Measurements from ENCODE around the gene PTH2.
"Not testable (repeated sequence)": the region's sequence is repeated elsewhere in the genome, so short reads cannot be mapped to it uniquely, and the experiment has no call there.

PTH2 gene

DNA sequence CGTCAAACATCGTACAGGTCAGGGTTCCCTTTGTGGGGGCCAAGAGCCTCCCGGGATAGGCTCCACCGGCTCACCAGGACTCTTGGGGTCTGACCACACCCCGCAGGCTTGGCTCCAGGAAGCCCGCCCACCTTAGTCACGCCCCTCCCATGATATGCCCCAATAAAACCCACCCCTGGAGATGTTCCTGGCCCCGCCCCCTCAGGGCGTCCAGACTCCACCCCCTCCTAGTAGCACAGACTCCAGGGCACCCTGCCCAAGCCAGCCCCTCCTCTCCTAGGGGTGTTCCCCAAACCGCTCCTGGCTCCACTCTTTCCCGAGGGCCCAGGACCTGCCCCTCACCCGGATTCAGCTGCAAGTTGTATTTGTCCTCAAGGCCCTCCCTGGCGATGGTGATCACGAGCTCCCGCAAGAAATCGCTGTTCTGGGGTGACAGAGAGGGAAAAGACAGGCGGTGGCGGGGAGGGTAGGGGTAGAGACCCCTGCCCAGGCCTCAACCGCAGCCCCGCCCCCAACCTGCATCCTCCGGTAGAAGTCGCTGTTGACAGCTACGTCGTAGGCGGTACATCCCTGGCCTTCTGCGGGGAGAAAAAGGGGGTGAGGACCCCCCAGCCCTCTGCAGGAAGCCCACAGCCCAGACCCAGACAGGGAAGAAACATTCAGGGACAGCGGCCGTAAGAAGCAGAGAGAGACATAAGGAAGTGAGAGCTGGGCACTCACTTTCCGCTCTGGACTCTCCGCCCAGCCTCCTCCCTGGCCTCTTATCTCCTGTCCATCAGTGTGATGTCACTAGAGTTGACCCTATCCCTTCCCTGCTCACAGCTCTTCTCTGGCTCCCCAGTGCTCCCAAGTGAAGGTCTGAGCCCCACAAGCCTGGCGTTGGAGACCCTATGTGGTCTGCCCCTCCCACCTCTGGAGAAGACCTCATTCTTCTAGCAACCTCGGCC is 24.5 kb upstream of the PTH2 start:
- DNase-seq, result no peak

DNA sequence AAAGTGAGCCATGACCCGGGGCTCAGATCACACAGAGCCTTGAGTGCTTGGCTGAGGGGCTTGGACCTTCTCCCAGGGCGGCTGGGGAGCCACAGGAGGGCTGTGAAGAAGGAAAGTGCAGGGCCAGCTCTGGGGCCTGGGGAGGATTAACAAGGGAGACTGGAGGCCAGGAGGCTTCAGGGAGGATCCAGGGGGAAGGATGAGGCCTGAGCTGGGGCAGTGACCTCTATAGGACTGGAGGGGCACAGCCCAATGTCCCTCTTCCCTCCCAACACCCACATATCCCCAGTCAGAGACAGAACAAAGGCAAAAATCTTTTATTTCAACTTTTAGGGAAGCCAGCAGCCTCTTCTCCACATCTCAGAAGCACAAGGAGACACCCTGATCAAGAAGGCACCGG is 22.8 kb upstream of the PTH2 start:
- DNase-seq, result no peak

DNA sequence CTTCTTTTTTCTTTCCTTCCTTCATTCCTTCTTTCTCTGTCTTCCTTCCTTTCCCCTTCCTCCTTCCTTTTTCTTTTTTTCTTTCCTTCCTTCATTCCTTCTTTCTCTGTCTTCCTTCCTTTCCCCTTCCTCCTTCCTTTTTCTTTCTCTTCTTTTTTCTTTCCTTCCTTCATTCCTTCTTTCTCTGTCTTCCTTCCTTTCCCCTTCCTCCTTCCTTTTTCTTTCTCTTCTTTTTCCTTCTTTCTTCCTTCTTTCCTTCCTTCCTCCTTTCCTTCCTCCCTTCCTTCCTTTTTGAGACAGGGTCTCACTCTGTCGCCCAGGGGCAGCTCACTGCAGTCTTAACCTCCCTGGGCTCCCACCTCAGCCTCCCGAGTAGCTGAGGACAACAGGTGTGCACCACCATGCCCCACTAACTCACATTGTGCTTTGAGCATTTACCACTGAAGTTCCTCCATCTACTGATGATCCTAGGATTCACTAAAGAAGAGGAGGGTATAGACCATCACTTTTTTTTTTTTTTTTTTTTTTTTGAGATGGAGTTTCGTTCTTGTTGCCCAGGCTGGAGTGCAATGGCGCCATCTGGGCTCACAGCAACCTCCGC is 21.0 kb upstream of the PTH2 start:
- DNase-seq, result not testable (repeated sequence)

DNA sequence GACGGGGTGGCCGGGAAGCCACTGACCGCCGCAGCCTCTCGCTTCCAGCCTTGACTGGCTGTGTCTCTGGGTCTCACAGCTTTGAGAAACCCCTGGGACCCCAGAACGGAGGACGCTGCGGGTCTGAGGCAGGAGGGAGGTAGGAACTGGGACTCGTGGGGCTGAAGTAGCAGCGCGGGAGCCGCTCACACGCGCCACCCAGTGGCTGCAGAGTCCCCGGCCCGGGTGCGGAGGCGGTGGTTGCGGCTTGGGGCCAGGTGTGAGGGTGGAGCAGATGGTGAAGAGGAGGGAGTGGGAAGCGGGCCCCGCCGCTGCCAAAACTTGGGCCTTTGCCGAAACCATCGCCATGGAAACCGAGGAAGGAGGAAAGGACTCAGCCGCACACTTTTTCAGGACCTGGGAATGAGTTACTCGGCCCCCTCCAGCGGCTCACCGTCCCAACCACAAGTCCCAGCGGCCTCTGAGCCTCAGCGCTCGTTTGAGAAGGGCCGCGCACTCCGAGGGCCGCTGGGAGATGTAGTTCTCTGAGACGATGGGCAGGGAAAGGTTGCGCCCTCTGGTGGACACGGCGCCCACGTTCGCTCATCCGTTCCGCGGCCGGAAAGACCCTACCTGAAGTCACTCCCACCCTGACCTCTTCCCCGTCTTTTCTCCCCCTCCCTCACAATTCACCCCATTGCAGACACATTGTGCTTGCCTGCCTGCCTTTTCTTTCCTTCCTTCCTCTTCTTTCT is 20.3 kb upstream of the PTH2 start:
- peak; percentile 82 to 89 (median 88) for DNase-seq

DNA sequence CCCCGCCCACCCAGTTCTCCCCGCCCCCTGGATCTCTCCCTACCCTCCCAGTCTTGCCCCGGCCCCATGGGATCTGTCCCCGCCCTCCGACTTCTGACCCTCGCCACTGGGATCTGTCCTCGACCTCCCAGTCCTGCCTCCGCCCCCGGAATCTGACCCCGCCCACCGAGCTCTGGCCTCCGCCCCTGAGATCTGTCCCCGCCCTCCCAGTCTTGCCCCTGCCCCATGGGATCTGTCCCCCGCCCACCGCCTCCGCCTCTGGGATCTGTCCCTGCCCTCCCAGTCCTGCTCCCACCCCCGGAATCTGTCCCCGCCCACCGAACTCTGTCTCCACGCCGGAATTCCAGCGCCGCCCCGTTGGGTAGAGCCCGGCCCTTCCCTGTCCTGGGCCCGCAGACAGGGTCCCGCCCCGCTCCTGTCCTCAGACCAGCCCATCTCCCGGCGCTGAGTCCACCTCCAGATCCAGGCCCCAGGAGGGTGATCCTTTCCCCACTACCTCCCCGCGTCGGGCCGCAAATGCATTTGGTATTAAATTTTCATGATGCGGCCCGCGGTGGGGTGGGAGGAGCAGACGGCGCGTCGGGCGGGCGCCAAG is 19.6 kb upstream of the PTH2 start:
- peak in 2 of 4 experiments; percentile 25 to 39 for DNase-seq

DNA sequence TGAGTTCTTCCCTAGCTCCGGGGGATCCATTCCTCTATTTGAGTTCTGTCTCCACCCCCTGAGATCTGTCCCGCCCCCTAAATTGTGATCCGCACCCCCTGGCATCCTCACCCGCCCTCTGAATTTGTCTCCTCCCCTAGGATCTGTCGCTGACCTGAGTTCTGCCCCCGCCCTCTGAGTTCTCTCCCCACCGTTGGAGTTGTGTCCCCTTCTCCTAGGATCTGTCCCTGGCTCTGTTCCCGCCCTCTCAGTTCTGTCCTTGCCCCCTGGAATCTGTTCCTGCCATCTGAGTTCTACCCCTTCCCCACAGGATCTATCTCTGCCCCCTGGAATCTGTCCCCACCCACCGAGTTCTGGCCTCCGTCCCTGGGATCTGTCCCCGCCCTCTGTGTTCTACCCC is 19.1 kb upstream of the PTH2 start:
- no peak for DNase-seq

DNA sequence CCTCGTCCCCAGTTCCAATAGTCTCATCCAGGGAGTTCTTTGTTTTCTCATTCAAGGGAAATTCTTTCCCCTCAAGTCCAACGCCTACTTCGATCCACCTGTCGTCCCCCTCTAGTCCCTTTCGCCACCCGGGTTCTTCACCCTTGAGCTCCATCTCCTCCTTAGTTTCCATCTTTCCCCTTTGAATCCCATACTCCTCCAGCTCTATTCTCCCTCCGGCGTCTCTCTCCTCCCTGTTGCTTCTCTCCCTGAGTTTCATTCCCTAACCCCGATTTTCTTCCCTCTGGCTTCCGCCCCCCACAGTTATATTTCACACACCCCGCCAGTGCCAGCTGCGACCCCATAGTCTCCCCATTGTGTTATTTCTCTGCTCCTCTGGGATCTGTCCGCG is 18.7 kb upstream of the PTH2 start:
- no peak for DNase-seq

DNA sequence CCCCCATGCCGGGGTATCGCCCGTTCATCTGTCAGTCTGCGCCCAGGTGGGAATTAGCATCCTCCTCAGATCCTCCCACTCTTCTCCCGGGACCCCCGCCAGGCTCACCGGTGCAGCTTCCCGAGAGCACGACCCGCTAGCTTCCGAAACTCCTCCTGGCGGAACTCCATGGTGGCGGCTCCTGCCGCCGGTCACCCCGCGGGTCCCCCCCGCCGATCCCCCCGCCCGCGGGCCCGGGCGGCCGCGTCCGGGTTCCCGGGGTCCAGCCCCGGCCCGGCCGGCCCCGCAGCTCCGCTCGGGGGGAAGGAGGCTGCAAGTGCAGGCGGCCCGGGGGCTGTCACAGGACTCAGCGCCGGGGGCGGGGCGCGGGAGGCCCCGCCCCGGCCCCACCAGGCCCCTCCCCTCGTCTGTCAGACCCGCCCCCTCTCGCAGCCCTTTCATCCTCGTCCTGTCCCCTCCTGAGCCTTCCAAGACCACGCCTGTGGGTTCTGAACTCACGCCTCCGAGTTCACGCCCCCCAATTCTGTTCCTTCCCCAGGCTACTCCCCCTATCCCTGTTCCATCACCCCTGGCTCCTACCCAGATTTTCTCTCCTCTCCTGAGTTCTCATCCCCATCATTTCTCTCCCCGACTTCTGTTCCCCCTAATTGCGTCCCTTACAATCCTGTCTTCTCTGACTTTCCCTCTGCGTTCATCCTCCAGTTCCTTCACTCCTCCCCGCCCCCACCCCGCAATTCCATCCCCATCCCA is 18.1 kb upstream of the PTH2 start, which contains the start of gene SLC17A7:
SLC17A7 (minus strand) TSS at position 318 of the 750 bp plus-strand sequence; CDS start at position 170, 148 bp downstream.
- peak in 2 of 4 experiments; percentile 11 to 27 for DNase-seq

DNA sequence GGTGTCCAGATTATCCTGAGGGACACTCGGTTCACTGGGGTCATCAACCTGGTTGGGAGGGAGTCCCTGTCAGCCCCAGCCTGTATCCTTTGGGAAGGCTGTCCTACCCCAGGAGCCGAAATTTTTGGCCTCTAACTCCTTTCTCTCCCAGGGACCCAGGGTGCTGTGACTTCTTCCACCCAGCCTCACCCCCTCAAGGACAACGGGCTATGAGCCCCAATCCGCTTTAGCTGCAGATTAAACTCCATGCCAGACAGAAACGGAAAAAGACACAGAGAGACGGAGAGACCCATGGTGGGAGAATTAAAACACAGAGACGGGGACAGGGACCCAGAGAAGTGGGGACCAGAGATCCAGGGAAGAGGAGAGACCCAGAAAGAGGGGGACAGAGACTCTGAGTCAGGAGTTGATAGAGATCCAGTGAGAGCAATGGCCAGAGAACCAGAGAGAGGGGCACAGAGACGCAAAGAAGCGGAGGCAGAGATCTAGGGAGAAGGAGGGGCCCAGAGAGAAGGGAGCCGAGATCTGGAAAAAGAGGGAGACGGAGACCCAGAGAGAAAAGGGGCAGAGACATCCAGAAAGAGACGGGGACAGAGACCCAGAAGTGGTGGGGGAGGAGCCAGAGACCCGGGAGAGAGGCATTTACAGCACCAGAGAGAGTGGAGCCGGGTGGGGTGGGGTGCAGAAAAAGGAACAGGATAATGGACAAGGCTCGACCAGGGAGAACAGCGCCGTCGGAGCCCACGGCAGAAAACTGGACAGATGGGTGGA is 17.4 kb upstream of the PTH2 start:
- DNase-seq, result no peak

DNA sequence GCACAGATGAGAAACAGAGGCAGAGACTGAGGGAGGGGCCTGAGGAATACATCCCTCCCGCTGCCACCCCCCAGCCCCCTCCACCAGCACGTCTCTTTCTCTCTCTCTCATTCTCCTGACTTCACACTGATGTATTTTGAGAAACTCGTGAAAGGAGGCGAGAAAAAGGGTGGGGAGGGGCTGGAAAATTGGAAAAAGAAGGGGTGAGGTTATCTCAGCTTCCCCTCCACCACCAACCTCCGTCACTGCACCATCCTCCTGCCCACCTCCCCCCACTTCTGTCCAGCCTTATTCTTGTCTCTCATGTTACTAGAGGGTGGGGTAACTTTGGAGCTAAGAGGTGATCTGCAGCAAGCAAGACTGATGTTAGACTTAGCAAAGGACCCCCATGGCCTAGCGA is 16.6 kb upstream of the PTH2 start:
- no peak for DNase-seq

DNA sequence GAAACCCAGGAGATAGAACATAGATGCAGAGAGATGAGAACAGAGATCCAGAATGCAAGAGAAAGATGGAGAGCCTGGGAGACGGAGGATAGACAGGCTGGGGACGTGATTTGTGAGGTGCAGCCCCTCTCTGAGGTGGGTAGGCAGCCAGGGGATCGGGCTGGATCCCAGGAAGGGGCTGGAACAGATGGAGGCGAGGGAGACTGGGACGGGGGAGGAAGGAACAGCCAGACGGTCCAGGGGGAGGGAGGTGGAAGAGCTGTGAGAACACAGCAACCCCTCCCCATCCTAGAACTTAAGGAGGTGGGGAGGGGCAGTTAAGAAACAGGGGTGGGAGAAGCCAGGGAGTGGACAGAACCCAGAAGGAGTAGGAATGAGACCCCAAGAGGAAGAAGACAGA is 15.0 kb upstream of the PTH2 start:
- DNase-seq, result no peak

DNA sequence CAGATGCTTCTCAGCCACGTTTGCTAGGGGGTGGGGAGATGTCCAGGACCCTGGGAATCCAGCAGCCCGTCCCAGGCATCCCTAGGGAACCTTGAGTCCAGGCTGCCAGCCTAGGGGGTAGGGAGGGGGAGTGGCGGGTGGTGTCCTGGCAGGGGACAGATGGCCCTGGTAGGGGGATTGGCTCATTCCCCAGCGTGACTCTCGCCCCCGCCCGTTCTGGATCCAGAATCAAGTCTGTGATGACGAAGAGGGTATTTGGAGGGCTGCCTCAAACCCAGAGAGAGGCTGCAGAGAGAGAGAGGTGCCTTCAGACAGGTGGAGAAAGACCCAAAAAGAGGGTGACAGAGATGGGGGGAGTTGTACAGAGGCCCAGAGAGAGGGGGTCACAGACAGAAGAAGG is 14.0 kb upstream of the PTH2 start:
- DNase-seq, result no peak

DNA sequence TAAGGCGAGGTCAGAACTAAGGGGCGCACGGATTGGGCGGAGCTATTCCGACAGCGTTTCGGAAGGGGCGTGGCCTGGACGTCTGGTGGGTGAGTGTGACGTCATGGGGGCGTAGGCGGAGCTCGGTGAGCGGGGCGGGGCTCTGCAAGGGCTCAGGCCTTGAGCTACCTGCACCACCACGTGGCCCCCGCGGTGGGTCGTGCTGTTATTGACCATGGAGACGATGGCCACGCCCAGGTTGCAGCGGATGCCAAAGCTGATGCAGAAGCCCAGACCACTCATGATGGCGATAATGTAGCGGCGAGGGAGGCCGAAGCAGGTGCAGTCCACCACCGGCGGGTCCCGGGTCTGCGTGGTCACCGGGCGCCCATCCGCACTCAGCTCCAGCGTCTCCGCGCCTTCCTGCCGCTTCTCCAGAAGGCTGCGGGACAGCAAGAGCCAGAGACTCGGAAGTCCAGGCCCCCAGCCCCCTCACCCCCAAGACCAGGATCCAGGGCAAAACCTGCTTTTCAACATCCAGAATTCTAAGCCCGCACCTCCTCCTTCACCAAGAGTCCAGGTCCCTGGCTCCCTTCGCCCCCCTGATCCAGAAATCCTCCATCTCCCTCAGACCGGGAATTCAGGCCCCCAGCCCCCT is 13.3 kb upstream of the PTH2 start:
- DNase-seq, result peak in 3 of 4 experiments; percentile 7 to 15 (median 11)

DNA sequence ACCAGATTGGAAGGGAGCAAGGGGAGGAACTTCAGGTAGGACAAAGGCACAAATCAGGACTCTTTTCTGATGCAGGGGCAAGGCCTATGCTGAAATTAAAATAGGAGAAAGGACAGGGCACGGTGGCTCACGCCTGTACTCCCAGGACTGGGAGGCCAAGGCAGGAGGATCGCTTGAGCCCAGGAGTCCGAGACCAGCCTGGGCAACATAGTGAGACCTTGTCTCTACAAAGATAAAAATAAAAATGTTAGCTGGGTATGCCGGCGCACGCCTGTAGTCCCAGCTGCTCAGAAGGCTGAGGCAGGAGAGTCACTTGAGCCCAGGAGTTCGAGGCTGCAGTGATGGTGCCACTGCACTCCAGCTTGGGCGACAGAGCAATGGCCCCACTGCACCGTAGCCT is 12.4 kb upstream of the PTH2 start:
- no peak for DNase-seq

DNA sequence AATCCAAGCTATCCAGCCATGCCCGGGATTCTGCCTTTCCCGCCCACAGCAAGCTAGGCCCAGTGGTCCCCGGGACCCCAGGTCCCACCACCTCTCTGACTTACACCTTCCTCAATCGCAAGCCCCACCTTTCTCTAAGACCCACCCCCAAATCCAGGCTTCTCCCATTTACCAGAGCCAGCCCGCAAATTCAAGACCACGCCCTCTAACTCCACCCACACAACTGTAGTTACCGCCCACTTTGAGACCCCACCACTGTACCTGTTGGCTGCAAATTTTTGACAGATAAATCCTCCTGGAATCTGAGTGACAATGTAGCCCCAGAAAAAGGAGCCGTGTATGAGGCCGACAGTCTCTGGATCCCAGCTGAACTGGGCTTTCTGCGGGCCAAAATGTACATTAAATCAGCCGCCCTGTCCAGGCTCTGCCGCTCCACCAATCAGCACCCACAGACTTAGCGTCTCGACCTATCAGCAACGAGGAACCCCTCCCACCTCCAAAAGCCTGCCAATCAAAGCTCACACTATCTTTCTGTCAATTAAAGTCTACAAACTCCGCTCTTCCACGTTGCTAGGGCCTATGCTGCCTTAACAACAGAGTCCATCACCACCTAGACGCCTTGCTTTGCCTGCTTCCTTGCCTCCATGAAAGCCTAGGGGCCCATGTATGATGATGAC is 11.8 kb upstream of the PTH2 start:
- no peak for DNase-seq

DNA sequence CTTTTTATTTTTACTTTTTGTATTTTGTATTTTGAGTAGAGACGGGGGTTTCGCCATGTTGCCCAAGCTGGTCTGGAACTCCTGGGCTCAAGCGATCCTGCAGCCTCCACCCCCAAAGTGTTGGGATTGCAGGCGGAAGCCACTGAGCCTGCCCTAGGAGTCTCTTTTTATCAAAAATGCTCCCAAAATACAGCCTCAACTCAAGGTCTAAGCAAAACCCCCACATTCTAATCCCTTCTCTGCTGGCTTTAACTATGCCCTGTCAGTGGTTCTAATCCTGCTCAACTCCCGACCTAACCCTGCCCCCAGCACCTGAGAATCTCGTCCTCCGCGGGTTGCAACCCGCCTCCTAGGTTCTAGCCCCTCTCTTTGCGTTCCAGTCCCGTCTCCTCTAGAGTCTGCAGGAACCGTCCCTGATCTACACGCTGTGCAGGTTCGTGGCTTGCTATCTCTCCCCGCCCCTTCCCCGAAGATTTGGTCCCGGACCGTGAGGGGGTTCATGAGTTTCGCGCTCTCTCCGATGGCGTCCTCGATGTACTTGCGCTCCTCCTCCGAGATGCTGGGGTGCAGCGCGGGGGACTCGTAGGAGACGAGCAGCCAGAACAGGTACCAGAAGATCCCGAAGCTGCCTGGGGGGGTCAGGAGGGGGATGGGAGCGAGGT is 10.1 kb upstream of the PTH2 start:
- DNase-seq, result no peak

DNA sequence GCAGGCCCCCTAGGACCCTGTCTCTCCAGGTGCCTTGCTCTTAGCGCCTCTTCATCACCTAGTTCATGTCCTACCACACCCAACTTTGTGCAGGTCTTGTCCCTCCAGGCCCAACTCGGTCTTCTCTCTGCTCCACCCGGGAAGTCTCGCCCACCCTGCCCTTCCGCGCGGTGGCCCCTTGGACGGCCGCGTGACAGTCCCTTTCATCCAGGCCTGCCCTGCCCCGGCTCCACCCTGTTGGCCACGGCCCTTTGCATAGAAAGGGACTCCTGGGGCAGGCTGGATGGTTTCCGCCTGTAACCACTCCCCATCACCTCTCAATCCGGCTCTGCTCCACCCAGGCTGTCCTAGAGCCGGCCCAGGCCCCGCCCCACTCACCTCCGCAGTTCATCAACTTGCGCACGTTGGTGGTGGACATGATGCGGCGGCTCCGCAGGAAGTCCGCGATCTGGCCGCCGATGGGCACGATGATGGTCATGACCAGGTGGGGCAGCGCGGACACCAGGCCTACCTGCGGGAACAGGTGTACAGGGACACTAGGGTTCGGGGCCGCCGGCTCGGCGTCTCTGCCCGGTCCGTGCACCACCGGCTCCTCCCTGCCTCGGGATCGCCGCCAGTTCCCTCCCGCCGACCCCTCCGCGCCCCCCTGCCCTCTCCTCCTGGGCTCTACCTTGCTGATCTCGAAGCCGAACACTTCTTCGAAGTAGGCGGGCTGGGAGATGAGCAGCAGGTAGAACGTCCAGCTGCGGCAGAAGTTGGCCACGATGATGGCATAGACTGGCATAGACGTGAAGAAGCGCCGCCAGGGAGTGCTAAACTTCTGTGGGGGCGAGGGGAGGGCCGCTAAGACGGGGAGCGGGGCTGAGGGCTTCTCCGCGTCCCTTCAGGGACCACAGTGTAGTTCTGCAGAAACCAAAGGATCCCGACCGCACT is 9.2 kb upstream of the PTH2 start:
- no peak for DNase-seq

DNA sequence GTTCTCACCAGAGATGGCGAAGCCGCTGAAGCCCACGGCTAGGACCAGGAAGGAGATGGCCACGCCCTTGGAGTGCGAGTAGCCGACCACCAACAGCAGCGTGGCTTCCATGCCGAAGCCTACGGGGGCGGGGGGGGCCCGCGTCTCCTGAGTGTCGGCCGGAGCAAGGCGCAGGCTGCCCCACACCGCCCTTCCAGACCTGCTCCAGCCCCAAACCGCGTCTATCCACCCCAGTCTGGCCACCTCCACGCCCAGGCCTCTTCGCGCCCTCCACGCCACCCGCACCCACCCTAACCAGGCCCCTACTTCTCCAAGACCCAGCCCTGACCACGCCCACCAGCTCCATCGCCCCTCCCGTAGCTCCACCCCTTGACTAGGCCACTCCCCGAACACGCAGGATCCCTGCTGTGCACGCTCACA is 8.1 kb upstream of the PTH2 start:
- DNase-seq, result no peak

Data from activated naive CD4-positive, alpha-beta T cell (primary cell).